Endothelial cell of umbilical vein (primary cell): ENCODE results near the gene C11orf24.

Source experiments
- FOS ChIP-seq: IDR thresholded peaks from 2 replicates; pipeline ENCODE4 v1.6.1; 2011; ENCODE audit warnings: mild to moderate bottlenecking, low read length, moderate library complexity, borderline replicate concordance; ENCODE audit not compliant: insufficient read depth
- TF ChIP-seq, protein P1 (sequence below), 2 donors: IDR thresholded peaks; 1 replicate in 1 of 2; 2 replicates in 1 of 2; pipeline ENCODE4 v1.5.1; 2011; ENCODE audit warnings: low read length in 2 of 2, mild to moderate bottlenecking in 2 of 2, moderate library complexity in 2 of 2, control low read depth in 1 of 2, inconsistent platforms in 1 of 2, low read depth in 1 of 2; ENCODE audit not compliant: insufficient read depth in 1 of 2; ENCODE audit errors: extremely low read depth in 1 of 2

DNA sequence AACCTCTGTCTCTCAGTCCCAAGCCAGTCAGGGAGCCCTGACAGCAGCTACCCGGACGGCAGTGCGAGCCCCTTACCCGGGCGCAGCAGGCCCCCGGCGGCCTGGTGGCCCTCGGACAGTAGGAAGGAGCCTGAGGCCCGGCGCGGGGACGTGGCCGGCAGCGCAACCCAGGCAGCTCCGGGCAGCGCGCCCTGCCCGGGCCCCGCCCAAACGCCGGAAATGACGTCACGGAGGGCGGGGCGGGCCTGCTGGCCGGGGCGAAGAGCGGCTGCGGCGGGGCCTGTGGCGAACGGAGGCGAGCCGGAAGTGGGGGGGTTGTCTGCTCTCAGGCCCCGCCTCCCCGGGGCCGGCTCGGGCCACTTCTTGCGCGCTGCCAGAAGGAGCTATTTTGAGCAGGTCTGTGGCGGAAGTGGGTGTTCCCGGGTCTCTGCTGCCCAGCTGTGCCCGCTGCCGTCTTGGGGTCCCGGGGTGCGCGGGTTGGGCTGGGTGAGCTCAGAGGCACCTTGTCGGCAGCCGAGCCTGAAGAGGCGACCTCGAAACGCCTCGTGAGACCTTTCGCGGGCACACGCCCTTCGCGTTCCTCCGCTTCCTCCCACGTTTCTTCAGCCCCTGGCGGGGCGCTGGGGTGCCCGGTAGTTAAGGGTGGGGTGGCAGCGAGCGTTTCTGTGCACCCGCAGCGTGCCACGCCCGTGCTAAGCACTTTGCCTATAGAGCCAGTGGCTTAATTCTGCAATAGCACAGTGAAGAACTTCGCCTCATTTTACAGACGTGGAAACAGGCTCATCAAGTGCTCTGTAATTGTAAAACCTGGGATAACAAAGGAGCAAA is at the start of gene C11orf24:
- TF ChIP-seq, protein P1, sequence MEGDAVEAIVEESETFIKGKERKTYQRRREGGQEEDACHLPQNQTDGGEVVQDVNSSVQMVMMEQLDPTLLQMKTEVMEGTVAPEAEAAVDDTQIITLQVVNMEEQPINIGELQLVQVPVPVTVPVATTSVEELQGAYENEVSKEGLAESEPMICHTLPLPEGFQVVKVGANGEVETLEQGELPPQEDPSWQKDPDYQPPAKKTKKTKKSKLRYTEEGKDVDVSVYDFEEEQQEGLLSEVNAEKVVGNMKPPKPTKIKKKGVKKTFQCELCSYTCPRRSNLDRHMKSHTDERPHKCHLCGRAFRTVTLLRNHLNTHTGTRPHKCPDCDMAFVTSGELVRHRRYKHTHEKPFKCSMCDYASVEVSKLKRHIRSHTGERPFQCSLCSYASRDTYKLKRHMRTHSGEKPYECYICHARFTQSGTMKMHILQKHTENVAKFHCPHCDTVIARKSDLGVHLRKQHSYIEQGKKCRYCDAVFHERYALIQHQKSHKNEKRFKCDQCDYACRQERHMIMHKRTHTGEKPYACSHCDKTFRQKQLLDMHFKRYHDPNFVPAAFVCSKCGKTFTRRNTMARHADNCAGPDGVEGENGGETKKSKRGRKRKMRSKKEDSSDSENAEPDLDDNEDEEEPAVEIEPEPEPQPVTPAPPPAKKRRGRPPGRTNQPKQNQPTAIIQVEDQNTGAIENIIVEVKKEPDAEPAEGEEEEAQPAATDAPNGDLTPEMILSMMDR (IDR thresholded peaks at IDR 0.05; ENCODE audit: extremely low read depth in 1 of 2, insufficient read depth in 1 of 2, low read depth in 1 of 2, low read length in 2 of 2): no peak
- TF ChIP-seq FOS: no peak
